Glutamatergic neuron (in vitro differentiated cells): Measurements from ENCODE around the gene CC2D1B. TPM values are rescaled to one million over a fixed set of nuclear protein-coding genes. Genes with fewer than 3 reads are reported as not detected.

Experiments
- DNase-seq: peaks from one replicate; pipeline ENCODE4 v3.0.0; 2022
- H3K27ac Mint-ChIP-seq: one replicate; pipeline ENCODE4 v1.8.0; 2020; ENCODE audit warnings: mild to moderate bottlenecking, mixed read lengths, inconsistent platforms; ENCODE audit not compliant: unreplicated experiment
- H3K27me3 Mint-ChIP-seq: one replicate; pipeline ENCODE4 v1.8.0; 2020; ENCODE audit warnings: mild to moderate bottlenecking, moderate library complexity, mixed read lengths, inconsistent platforms; ENCODE audit not compliant: unreplicated experiment
- H3K36me3 Mint-ChIP-seq: one replicate; pipeline ENCODE4 v1.8.0; 2020; ENCODE audit warnings: mild to moderate bottlenecking, mixed read lengths, inconsistent platforms; ENCODE audit not compliant: unreplicated experiment
- H3K4me1 Mint-ChIP-seq: one replicate; pipeline ENCODE4 v1.8.0; 2020; ENCODE audit warnings: mild to moderate bottlenecking, low read depth, mixed read lengths, inconsistent platforms; ENCODE audit not compliant: unreplicated experiment
- H3K4me3 Mint-ChIP-seq: one replicate; pipeline ENCODE4 v1.8.0; 2020; ENCODE audit warnings: mild to moderate bottlenecking, mixed read lengths, inconsistent platforms; ENCODE audit not compliant: unreplicated experiment
- H3K9me3 Mint-ChIP-seq: one replicate; pipeline ENCODE4 v1.8.0; 2020; ENCODE audit warnings: mild to moderate bottlenecking, moderate library complexity, mixed read lengths, inconsistent platforms; ENCODE audit not compliant: unreplicated experiment
- total RNA-seq: library from RNA; stranded (reverse); fragmentation: NEBNext Ultra II Directional; extraction: Animal tissue kit (Norgen Biotek cat#: 25700); gene quantifications from one replicate; pipeline ENCODE4 v1.2.1, GENCODE V29; 2021; ENCODE audit not compliant: unreplicated experiment
- TF ChIP-seq, protein P1 (sequence below): fragments of 200-600 bp; sonication (generic); IDR thresholded peaks from one replicate; pipeline ENCODE4 v1.5.0; 2021; ENCODE audit not compliant: partially characterized antibody, unreplicated experiment

Gene CC2D1B
- total RNA-seq, 1 donor from 2014 or later = 54.9 TPM

DNA sequence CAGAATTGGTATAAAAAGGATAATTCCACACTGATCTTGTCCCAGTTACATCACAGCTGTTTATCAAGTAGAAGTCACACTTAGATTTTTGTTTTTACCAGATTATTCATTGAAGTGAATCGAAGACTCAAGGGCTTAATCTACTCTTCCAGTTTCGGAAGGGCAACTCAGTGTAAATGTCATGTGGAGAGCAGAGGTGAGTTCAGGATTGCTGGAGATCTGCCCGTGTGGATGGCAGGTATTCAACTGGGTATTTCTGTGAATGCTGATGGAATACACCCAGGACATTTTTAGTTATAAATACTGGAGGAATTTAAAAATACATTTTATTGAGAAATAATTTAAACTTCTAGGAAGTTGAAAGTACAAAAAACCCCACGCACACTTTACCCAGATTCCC is 19.4 kb downstream of the CC2D1B start:
- Mint-ChIP-seq H3K4me3 (no peak overlapping the region), H3K4me1 (peaks cover 10% of the 10 kb centered on the region), H3K9me3 (peaks cover 5% of the 10 kb centered on the region), H3K36me3 (no peaks in the 10 kb centered on the region), H3K27ac (no peak overlapping the region), H3K27me3 (no peaks in the 10 kb centered on the region)
- TF ChIP-seq, protein P1, sequence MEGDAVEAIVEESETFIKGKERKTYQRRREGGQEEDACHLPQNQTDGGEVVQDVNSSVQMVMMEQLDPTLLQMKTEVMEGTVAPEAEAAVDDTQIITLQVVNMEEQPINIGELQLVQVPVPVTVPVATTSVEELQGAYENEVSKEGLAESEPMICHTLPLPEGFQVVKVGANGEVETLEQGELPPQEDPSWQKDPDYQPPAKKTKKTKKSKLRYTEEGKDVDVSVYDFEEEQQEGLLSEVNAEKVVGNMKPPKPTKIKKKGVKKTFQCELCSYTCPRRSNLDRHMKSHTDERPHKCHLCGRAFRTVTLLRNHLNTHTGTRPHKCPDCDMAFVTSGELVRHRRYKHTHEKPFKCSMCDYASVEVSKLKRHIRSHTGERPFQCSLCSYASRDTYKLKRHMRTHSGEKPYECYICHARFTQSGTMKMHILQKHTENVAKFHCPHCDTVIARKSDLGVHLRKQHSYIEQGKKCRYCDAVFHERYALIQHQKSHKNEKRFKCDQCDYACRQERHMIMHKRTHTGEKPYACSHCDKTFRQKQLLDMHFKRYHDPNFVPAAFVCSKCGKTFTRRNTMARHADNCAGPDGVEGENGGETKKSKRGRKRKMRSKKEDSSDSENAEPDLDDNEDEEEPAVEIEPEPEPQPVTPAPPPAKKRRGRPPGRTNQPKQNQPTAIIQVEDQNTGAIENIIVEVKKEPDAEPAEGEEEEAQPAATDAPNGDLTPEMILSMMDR = no peak
- DNase-seq = no peak

GRCh38 chr1:52345252-52345651 is 20.8 kb downstream of the CC2D1B start:
- no peak overlapping the region for H3K4me3 Mint-ChIP-seq
- TF ChIP-seq, protein P1 = no peak
- no peak overlapping the region for H3K27ac Mint-ChIP-seq
- no peak for DNase-seq
- H3K4me1 Mint-ChIP-seq = peaks cover 10% of the 10 kb centered on the region
- no peaks in the 10 kb centered on the region for H3K27me3 Mint-ChIP-seq
- H3K36me3 Mint-ChIP-seq = no peaks in the 10 kb centered on the region
- peaks cover 5% of the 10 kb centered on the region for H3K9me3 Mint-ChIP-seq

DNA sequence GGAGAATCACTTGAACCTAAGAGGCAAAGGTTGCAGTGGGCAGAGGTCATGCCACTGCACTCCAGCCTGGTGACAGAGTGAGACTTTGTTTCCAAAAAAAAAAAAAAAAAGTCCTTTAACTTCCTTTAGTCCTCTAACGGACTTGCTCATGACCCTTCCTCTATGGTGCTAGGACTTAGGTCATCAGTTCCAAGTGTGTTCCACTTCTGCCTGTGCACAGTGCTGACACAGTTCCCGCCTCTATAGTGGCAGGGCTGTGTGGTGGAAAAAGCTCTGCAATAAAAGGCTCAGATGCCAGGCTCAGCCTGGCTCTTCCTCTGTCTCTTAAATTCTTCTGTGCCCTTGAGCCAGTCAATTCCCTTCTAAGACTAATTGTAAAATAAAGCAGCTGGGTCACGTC is 22.0 kb downstream of the CC2D1B start:
- no peaks in the 10 kb centered on the region for H3K36me3 Mint-ChIP-seq
- H3K27ac Mint-ChIP-seq = no peak overlapping the region
- no peaks in the 10 kb centered on the region for H3K27me3 Mint-ChIP-seq
- TF ChIP-seq, protein P1 = no peak
- DNase-seq = no peak
- H3K9me3 Mint-ChIP-seq = peaks cover 5% of the 10 kb centered on the region
- peaks cover 8% of the 10 kb centered on the region for H3K4me1 Mint-ChIP-seq
- H3K4me3 Mint-ChIP-seq = no peak overlapping the region

DNA sequence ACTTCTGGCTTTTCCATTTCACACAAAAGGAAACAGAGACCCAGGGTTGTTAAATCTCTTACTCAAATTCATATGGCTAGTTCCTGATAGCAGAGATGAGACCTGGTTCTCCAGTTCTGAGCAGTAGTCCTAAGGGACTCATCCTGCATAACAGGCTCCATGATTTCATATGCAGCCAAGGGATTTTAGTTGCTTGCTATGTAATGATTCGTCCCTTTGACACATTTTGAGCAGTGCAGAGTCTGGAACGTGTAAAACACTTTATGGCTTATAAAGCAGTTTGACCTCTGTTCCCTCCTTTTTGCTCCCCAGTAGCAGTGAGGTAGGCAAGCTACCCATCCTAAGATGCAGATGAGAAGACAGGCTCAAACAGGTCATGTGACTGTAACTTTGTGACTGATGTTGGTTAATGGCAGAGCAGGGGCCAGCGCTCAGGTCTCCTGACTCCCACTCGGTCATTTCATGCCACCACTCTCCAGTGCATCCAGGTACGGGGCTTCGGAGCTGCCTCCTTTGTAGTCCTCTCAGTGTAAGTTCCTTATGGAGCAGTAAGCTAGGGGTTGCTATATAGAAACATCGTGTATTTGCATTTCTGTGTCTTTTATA is 24.2 kb downstream of the CC2D1B start:
- Mint-ChIP-seq H3K27me3 (no peaks in the 10 kb centered on the region), H3K9me3 (no peaks in the 10 kb centered on the region), H3K27ac (no peak overlapping the region), H3K4me3 (no peak overlapping the region), H3K36me3 (no peaks in the 10 kb centered on the region), H3K4me1 (no peaks in the 10 kb centered on the region)
- TF ChIP-seq, protein P1 = no peak
- no peak for DNase-seq

DNA sequence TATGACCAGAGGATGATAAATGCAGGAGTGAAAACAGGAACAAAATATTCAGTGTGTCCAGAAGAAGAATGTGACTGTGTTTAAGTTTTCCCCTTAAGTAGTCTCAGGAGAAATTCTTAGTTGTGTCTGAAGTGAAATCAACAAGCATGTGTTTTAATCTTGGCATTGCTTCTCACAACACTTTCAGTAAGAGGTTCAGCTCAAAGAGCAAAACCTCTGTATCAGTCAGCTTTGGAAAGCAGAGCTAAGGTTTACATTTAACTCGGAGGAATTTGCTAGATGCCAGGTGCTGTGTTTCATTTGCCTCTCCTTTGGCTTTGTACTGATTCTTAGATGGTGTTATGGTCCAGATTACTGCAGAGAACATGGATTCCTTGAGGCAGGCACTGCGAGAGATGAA is 28.6 kb downstream of the CC2D1B start:
- H3K9me3 Mint-ChIP-seq = no peaks in the 10 kb centered on the region
- no peak for DNase-seq

More for the DNA sequence above, 28.6 kb downstream of the CC2D1B start:
- TF ChIP-seq, protein P1 = no peak
- no peaks in the 10 kb centered on the region for H3K36me3 Mint-ChIP-seq
- H3K4me1 Mint-ChIP-seq = no peaks in the 10 kb centered on the region
- H3K27ac Mint-ChIP-seq = no peak overlapping the region
- no peaks in the 10 kb centered on the region for H3K27me3 Mint-ChIP-seq
- H3K4me3 Mint-ChIP-seq = no peak overlapping the region
